Left colon (tissue), 2 donors: ENCODE results near the gene SOS2. TPM values are rescaled to one million over a fixed set of nuclear protein-coding genes. Genes with fewer than 3 reads are reported as not detected.

Source experiments
- ATAC-seq: fragments of 200-7000 bp; cut with Tn5 transposase; one replicate; pipeline ENCODE4 v1.9.1; 2020; ENCODE audit warnings: mild to moderate bottlenecking, moderate library complexity
- DNase-seq, 2 donors: peaks; one replicate each; pipeline ENCODE4 v3.0.0-alpha.2; 2020
- intact Hi-C, 2 donors: fragments of 100-400 bp; cut with DNase I in 1 of 2; cut with micrococcal nuclease in 1 of 2; formaldehyde crosslinking; loops; one replicate each; pipeline versions ENCODE4 v1.11.2 to v1.14.0; 2022; cut with DNase I, micrococcal nuclease
- total RNA-seq, 2 donors: library from RNA; stranded (reverse); fragmentation: NEBNext Ultra II Directional; extraction: Animal tissue kit (Norgen Biotek cat#: 25700); gene quantifications; one replicate each; pipeline ENCODE4 v1.2.1, GENCODE V29; 2021
- donor health status: DM: no; HTN: no; CAD: no.
- donor health status: DM: yes; HTN: yes; CAD: no.

The SOS2 gene
- total RNA-seq, 2 donors from 2014 or later = 34.2 to 50.3 TPM

DNA sequence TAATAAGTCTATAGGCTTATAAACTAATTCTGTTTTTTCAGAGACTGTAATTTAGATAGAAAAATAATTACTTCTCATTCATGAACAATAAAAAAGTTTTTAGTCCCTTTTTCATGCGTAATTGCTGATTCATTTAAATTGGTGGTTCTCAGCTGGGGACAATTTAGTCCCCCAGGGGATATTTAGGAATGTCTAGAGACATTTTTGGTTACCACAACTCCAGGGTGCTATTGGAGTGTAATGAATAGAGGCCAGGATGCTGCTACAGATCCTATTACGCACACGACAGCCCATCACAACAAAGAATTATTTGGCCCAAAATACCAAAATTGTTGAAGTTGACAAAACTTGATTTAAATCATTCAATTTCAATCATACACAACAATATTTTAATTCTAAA, 92.2 kb downstream of the SOS2 start:
- ATAC-seq (no peak), DNase-seq (no peak)
- intact Hi-C loops = no loop called here

DNA sequence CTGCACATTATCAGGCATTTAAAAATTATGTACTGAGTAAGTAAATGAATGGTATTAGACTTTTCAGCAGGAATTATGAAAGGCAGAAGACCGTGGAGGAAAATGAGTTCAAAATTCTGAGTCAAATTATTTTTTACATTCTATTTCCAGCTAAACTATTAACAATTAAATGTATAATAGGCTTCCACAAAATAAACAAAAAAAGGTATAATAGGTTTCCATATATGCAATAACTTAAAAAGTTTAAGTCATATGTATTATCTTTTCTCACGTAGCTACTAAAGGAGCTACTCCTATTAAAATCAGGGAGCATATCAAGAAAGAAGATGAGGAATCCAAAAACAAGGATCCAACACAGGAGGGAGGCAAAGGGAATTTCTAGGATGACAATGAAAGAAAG, 103.6 kb downstream of the SOS2 start:
- intact Hi-C loops = no loop called here
- ATAC-seq (no peak), DNase-seq (no peak)

DNA sequence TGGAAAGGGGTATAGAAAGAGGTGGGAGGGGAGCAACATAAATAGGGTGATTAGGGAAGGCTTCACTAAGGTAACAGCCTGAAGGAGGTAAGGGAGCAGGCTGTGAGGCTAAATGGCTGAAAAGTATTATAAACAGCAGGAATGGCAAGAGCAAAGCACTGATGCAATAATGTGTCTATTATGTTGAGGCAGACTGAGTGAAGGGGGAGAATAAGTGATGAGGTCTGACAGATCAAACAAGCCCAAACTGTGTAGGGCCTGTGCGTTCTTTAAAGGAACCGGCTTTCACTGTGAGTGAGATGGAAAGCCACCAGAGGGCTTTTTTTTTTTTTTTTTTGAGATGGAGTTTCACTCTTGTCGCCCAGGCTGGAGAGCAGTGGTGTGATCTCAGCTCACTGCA, 108.3 kb downstream of the SOS2 start:
- DNase-seq = no peak
- no peak for ATAC-seq
- intact Hi-C loops = no loop called here

DNA sequence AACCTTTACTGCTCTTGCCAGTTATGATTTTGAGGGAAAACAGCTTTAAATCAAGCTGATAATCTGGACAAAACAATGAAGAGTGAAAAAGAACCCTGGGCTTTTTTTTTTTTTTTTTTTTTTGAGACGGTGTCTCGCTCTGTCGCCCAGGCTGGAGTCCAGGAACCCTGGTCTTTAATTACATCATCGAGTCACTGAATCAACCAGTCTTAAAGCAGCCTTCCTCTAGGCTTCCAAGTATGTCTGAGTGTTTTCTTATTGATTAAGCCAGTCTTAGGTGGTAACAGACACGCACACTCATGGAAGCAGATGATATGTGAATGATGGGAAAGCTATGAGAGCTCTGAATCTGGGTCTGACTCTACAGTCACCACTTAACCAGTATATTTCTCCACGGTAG, 109.1 kb downstream of the SOS2 start:
- DNase-seq (no peak), ATAC-seq (no peak)
- intact Hi-C loops = no loop called here

DNA sequence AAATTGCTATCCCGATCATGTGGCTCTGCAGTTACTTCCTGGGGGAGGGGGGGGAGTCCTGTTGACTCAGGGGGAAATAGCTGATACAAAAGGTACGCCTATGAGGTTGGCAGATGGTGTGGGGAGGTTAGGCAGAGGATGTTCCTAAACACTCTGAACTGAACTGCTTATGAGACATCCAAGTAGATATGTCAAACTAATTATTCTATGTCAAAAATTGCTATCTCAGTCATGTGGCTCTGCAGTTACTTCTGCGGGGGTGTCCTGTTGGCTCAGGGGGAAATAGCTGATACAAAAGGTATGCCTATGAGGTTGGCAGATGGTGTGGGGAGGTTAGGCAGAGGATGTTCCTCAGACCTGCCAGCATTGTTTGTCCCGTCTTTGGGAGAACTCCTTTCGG, 109.9 kb downstream of the SOS2 start:
- intact Hi-C loops = no loop called here
- ATAC-seq (no peak), DNase-seq (no peak)

DNA sequence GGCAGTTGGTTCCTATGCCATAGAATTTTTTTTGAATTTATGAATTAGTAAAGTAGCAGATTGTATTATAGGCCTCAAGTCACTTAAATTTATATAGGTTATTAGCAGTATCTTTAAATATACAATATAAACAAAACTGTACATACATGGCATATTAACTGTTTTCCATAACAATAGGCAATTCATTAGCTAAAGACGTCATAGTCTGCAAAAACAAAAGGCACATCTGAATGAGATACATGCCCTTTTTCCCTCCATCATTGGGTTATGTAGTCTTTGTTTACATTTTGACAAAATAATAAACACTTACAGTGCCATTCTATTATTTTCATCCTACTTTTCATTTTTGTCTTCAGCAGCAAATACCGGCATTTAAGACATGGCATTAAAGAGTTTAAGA, 113.9 kb downstream of the SOS2 start:
- DNase-seq (no peak), ATAC-seq (no peak)
- intact Hi-C loops = loop anchor here in 1 of 2 donors (10.0 kb wide), 1 partner anchor 263 kb away; the partner anchor contains the start of gene NEMF

DNA sequence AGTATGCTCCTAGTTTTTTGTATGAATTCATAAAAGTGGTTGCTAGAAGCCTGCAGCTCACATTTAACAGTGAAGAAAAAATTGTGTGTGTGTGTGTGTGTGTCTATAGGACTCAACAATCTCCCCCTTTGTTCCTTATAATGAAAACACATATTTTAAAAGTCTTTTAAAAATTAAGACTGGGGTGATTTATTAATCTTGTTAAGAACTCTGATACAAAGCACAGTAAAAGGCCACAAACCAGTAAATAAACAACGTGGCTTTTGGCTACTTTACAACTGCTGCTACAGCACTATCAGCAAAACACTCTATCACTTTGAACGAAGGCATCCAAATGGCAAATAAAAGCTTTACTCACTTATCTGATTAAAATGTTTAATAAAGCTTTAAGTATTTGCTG, 114.4 kb downstream of the SOS2 start:
- DNase-seq = no peak
- intact Hi-C loops = loop anchor here in 1 of 2 donors (10.0 kb wide), 1 partner anchor 262 kb away; the partner anchor contains the start of gene NEMF

DNA sequence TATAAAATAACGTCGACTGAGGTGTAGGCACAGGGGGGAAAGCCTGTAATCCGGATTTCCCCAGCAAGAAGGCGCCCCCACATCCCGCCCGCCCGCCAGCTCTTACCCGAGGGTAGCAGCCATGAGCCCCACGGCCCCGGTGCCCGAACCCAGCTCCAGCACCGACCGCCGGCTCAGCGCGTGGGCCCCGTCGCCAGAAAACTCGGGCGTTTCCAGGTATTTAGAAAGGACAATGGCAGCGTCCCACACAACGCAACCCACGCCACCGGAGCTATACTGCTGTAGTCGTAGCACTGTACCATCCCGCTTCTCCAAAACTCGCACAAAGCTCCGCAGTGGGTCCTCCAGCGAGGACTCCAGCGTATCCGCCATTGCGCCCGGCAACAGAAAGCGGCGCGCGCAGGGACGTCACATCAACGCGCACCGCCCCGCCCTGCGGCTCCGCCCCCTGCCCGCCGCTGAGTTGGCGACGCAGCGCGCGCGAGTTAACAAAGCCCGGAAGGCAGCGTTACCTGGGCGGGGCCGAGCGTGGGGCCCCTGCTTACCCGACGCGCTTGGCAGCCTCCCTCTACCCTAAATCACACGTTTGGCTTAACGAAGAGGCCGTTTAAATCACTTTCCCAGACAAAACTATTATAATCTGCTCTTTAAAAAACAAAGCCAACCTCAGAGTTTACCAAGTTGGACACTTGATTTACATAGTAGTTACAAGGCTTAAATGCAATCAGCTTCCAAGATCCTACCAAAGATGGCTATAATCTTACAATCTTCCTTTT, 115.0 kb downstream of the SOS2 start, which contains the start of gene VCPKMT:
VCPKMT (minus strand) TSS at position 392 of the 776 bp plus-strand sequence; CDS start at position 372, 20 bp downstream.
- intact Hi-C loops = loop anchor here in 1 of 2 donors (10.0 kb wide), 1 partner anchor 262 kb away; the partner anchor contains the start of gene NEMF
- ATAC-seq = peak; percentile 98

More for the DNA sequence above, 114.4 kb downstream of the SOS2 start:
- no peak for ATAC-seq

DNA sequence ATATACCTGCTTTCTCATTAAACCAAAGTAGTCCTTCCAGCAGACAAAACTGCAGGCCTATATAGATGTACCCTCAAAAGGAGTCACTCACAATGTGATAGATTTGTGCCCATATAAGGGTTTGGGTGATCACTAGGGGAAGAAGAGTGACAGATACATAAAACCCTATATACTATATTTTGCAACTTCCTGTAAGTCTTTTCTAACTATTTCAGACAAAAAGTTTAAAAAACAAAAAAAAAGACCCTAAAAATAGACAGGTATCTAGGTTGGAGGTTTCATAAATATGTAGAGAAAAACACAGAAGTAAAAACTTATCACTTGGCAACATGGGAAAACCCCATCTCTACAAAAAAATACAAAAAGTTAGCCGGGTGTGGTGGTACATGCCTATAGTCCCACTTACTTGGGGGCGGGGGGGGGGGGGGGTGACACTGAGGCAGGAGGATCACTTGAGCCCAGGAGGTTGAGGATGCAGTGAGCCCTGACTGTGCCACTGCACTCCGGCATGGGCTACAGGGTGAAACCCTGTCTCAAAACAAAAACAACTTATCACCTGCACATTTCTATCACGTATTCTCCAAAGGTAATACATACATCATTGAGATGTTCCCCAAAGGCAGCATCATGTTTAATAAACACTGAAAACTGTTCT, 117.9 kb downstream of the SOS2 start:
- DNase-seq (no peak), ATAC-seq (no peak)
- intact Hi-C loops = loop anchor here in 1 of 2 donors (10.0 kb wide), 1 partner anchor 259 kb away; the partner anchor contains the start of gene NEMF

More for the DNA sequence above, 115.0 kb downstream of the SOS2 start, which contains the start of gene VCPKMT:
- DNase-seq = peak; percentile 93 to 98

DNA sequence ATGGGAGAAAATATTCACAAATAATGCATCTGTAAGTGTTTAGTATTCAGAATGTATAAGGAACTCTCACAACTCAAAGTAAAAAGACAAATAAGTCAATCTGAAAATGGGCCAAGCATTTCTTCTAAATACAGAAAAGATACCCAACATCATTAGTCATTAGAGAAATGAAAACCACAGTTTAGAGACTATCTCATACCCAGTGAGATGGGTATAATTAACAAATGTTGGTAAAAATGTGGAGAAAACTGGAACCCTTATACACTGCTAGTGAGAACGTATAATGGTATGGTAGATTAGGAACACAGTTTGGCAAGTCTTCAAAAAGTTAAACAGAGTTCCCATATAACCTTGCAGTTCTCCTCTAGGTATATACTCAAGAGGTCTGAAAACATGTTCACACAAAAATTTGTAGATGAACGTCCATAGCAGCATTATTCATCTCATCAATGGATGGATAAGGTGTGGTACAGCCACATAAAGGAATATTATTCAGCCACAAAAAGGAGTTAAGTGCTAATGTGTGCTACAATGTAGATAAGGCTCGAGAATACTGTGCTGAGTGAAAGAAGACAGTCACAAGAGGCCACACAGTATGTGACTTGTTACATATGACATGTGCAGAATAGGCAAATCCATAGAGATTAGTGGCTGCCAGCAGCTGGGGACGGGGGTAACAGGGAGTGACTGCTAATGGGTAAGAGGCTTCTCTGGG, 120.9 kb downstream of the SOS2 start:
- ATAC-seq (no peak), DNase-seq (no peak)
- intact Hi-C loops = loop anchor here in 1 of 2 donors (10.0 kb wide), 1 partner anchor 256 kb away; the partner anchor contains the start of gene NEMF

DNA sequence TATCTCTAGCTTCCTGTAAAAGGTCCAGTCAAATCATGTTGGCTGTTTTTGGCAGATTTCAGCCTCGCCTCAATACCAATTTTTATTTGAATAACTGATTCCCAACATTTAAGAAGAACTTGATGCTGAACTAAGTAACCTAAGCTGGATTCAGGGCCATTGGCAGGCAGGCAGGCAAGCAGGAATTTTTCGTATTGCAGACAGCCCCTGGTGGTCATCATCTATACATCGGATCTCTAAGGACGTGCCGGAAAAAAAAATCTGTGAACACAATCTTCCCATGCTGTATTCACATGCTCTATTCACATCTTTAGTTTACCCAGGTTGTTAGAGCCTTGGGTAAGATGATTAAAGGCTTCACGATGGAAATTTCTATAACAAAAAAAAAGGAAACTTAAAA, 122.0 kb downstream of the SOS2 start:
- ATAC-seq (no peak), DNase-seq (no peak)
- intact Hi-C loops = loop anchor here in 1 of 2 donors (5.0 to 10.0 kb wide), 2 partner anchors 65 to 247 kb away; no protein-coding TSS in a partner anchor

DNA sequence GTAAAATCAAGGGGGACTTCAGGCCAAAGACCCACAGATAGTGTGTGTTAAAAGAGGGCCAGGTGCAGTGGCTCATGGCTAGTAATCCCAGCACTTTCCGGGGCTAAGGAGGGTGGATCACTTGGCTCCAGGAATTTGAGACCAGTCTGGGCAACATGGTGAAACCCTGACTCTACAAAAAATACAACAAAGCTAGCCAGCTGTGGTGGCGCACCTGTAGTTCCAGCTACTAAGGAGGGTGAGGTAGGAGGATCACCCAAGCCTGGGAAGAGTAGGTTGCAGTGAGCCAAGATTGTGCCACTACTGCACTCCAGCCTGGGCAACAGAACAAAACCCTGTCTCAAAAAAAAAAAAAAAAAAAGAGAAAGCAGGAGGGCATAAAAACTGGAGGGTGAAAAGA, 123.5 kb downstream of the SOS2 start:
- no peak for ATAC-seq
- DNase-seq = no peak
- intact Hi-C loops = loop anchor here in 1 of 2 donors (5.0 to 10.0 kb wide), 2 partner anchors 63 to 246 kb away; no protein-coding TSS in a partner anchor

DNA sequence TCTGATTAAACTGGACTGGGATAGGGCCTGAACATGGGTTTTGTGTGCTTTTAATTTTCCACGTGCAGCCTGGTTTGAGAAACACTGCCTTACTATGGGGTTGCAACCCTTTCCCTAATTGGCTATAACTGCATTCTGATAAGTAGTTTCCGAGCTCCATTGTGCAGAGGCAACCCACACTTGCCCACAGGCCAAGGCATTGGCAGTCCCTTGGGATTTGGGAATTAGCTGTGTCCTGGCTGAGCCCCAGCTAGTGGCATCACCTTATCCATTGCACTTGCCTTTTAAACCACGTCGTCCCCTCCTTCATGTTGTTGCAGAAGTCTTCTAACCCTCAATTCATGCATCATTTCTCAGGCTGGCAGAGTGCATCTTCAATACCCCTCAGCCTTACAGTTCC, 125.2 kb downstream of the SOS2 start:
- ATAC-seq (no peak), DNase-seq (no peak)
- intact Hi-C loops = loop anchor here in 1 of 2 donors (5.0 to 10.0 kb wide), 2 partner anchors 61 to 244 kb away; no protein-coding TSS in a partner anchor

DNA sequence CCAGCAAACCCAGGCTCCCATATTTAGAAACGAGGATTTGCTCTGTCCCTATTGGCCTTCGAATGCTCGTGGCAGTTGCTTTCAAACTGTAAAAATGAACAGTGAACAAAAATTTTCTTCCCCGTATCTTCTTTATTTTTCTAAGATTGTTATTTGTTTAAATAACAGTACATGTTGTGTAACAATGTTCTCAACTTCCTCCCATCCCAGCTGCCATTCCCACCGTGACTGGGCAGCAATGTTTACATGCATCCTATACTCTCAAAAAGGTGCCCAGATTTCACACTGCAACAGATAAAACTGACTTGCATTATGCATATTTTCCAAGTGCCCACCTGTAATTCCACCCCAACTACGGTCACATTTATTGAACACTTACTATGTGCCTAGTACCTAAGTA, 127.8 kb downstream of the SOS2 start:
- ATAC-seq (no peak), DNase-seq (no peak)
- intact Hi-C loops = loop anchor here in 1 of 2 donors (5.0 to 10.0 kb wide), 2 partner anchors 59 to 226 kb away; no protein-coding TSS in a partner anchor

DNA sequence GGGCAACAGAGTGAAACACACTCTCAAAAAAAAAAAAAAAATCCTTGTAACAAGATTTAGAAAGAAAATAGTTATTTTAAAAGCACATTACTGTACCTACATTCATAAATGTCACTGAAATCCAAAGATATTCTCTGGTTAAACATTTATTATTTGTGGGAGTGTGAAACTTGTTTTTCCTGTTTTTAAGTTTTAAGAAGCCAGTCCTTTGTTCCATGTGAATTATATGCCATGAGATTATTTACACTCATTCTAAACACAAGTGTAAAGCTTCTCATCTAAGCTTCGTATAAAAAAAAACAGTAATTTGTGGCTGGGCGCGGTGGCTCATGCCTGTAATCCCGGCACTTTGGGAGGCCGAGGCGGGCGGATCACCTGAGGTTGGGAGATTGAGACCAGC, 130.0 kb downstream of the SOS2 start:
- ATAC-seq (peak; percentile 62), DNase-seq (no peak)
- intact Hi-C loops = loop anchor here in 1 of 2 donors (5.0 to 10.0 kb wide), 2 partner anchors 57 to 224 kb away; no protein-coding TSS in a partner anchor

DNA sequence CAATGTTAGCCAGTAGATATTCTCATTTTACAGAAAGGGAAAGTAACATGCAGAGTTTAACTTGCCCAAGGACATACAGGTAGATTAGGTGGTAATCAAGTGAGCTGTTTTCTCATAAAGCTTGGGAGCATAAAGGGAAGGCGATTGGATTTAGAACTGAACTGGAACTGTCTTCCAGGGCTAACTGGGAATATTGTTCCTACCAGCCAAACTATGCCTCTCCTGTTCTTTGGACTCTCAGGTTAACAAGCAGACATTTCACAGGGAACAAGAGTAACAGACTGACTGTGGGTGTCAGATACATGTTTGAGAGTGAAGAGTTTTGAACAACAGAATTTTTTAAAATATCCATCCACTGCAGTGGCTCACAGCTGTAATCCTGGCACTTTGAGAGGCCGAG, 130.6 kb downstream of the SOS2 start:
- ATAC-seq (peak; percentile 73), DNase-seq (no peak)
- intact Hi-C loops = loop anchor here in 1 of 2 donors (5.0 to 10.0 kb wide), 2 partner anchors 56 to 224 kb away; no protein-coding TSS in a partner anchor

DNA sequence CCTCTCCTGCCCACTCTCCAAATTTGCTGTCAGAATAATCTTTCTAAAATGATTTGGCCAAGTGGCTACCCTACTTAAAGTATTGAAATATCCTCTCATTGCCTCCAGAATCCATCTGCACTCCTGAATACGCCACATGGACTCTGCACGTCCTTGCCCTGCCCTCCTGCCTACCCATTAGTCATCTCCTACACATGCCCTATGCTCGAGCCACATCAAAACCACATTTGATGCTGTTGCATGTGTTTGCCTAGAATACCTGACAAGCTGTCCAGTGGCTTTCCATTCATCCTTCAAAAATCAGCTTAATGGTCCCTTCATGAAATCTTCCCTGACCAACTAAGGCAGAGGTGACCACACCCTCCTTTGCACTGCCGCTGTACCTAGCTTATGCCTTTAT, 132.0 kb downstream of the SOS2 start:
- intact Hi-C loops = no loop called here
- peak in 1 of 2 donors; percentile 47 for DNase-seq

DNA sequence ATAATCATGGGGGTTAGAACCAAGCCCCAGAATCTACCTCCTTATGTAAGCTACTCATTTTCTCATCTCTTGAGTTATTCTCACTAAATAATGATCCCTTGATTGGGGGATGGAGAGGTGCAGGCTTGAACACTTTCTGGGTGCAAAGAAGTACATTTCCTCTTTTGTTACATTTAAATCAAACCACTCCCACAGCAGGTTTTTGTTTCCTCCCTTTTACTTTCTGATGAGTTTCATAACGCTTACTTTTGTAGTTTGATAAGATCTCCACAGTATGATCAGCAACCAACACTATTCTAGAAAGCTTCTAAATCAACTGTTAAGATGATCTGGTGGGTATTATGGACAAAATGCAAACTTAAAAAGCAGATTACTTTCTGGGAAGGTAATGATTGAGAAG, 135.5 kb downstream of the SOS2 start:
- no peak for ATAC-seq
- no peak for DNase-seq
- intact Hi-C loops = no loop called here

More for the DNA sequence above, 132.0 kb downstream of the SOS2 start:
- ATAC-seq = peak; percentile 56
